GM19023 (cell line): Measurements from ENCODE around the gene COLGALT1.
"Not testable (repeated sequence)": the region's sequence is repeated elsewhere in the genome, so short reads cannot be mapped to it uniquely, and the experiment has no call there.

Experiments used
- ATAC-seq: cut with Tn5 transposase; IDR thresholded peaks from one replicate; pipeline ENCODE4 v1.9.1; 2021; ENCODE audit warnings: mild to moderate bottlenecking, moderate library complexity; ENCODE audit not compliant: unreplicated experiment

Gene COLGALT1

GRCh38 chr19:17556995-17557394 lies 1.5 kb downstream of the COLGALT1 start:
- ATAC-seq, result no peak

- no peak for ATAC-seq
These were observed 2.0 kb downstream of the COLGALT1 start for GRCh38 chr19:17557466-17557865.

- ATAC-seq, result no peak
These were observed 4.8 kb downstream of the COLGALT1 start for GRCh38 chr19:17560205-17560595.

- no peak for ATAC-seq
These were observed 6.6 kb downstream of the COLGALT1 start for GRCh38 chr19:17562097-17562496.

DNA sequence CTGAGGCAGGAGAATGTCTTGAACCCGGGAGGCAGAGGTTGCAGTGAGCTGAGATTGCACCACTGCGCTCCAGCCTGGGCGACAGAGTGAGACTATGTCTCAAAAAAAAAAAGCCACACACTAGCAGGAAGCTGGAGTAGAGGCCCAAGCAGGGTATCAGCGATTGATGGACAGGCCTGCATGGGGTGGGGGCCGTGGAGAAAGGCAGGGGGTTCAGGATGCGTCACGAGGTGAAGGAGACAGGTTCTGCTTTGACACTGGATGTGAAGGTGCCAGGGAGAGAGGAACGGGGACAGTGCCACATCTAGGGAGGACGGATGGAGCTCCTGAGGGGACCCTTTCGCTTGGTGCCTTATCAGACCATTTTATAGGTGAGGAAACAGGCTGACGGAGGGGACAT lies 7.1 kb downstream of the COLGALT1 start:
- ATAC-seq, result no peak

DNA sequence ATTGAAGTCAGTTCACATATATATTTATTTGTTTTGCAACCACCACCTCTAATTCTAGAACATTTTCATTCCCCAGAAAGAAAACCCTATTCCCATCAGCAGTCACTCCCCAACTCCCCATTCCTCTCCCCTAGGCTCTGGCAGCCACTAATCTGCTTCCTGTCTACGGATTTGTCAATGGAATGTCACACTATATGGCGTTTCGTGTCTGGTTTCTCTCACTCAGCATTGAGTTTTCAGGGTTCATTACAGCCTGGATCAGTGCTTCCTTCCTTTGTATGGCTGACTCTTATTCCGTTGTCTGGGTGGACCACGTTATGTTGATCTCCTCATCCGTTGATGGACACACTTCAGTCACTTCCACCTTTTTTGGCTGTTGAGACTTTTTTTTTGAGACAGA lies 9.3 kb downstream of the COLGALT1 start:
- ATAC-seq, result no peak

GRCh38 chr19:17565611-17566010 lies 10.2 kb downstream of the COLGALT1 start:
- no peak for ATAC-seq

- ATAC-seq, result no peak
These were observed 12.5 kb downstream of the COLGALT1 start for GRCh38 chr19:17567940-17568339.

DNA sequence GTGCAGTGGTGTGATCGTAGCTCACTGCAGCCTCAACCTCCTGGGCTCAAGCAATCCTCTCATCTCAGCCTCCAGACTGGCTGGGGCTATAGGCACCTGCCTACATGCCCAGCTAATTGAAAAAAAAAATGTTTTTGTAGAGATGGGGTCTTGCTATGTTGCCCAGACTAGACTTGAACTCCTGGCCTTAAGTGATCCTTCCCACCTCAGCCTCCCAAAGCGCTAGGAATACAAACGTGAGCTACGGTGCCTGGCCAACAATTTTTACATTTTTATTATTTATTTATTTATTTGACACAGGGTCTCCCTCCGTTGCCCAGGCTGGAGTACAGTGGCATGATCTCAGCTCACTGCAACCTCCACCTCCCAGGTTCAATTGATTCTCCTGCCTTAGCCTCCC lies 14.8 kb downstream of the COLGALT1 start:
- ATAC-seq, result not testable (repeated sequence)

- no peak for ATAC-seq
These were observed 15.3 kb downstream of the COLGALT1 start for GRCh38 chr19:17570791-17571190.

GRCh38 chr19:17572638-17573037 lies 17.2 kb downstream of the COLGALT1 start:
- ATAC-seq, result no peak

GRCh38 chr19:17575871-17576757 lies 20.7 kb downstream of the COLGALT1 start:
- no peak for ATAC-seq

DNA sequence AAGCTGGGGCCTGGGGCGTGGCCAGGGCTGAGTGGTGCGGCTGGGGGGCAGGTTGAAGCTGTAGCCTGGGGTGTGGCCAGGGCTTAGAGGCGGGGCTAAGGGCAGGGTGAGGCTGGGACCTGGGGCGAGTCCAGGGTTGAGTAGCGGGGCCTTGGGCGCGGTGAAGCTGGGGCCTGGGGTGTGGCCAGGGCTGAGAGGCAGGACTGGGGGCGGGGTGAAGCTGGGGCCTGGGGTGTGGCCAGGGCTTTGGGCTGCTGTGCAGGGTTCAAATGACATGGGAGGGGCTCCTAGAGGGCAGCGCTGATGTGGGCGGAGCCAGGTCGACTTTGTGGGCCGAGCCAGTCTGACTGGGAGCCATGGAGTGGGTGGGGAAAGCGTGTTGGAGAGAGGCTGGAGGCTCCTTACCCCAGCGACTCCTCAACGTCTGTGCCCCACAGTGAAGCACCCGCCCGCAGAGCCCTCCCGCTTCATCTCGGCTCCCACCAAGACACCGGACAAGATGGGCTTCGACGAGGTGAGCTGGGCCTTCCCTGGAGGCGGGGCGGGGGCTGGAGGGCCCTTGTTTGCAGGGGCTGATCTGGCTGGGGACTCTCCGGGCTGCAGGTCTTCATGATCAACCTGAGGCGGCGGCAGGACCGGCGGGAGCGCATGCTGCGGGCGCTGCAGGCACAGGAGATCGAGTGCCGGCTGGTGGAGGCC lies 21.5 kb downstream of the COLGALT1 start:
- ATAC-seq, result no peak

DNA sequence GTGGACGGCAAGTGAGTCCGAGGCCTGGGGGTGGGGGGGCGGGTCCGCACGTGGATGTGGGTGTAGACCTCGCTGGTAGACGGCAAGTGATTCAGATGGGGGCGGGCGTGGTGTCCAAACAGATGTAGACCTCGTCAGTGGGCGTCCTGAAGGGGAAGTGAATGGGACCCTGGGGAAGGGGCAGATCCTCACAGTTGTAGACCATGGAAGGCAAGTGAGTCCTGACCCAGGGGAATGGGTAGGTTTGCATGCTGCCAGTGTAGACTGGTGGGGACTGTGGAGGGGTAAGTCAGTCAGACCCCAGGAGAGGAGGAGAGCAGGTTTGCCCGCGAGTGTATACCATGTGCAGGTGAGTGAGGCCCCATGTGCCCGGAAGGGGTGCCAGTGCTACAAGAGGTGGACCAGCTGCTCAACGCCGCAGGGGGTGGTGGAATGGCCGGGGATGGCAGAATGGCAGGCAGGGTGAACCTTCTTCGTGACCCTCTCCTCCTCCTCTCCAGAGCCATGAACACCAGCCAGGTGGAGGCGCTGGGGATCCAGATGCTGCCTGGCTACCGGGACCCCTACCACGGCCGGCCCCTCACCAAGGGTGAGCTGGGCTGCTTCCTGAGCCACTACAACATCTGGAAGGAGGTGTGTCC lies 22.1 kb downstream of the COLGALT1 start:
- ATAC-seq, result no peak

DNA sequence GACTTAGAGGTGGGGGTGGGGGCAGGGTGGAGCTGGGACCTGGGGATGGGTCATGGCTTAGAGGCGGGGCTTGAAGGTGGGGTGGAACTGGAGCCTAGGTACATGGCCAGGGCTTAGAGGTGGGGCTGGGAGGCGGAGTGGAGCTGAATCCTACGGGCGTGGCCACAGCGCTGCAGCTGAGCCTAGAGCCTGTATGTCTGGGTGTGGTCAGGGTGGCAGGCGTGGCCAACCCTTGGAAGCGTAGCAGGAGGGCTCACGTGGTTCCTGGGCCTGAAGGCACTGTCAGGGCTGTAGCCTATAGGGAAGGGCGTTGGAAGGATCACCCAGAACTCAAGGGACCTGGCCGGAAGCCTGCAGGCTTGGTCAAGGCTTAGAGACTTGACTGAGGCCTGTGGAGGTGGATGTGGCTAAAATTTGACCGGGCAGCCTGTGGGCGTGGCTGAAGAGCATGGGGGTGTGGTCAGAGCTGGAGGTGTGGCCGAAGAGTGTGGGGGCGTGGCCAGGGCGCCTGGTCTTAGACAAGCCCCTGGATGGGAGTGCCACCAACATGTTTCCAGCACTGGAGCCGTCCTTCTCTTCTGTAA lies 24.3 kb downstream of the COLGALT1 start:
- no peak for ATAC-seq

DNA sequence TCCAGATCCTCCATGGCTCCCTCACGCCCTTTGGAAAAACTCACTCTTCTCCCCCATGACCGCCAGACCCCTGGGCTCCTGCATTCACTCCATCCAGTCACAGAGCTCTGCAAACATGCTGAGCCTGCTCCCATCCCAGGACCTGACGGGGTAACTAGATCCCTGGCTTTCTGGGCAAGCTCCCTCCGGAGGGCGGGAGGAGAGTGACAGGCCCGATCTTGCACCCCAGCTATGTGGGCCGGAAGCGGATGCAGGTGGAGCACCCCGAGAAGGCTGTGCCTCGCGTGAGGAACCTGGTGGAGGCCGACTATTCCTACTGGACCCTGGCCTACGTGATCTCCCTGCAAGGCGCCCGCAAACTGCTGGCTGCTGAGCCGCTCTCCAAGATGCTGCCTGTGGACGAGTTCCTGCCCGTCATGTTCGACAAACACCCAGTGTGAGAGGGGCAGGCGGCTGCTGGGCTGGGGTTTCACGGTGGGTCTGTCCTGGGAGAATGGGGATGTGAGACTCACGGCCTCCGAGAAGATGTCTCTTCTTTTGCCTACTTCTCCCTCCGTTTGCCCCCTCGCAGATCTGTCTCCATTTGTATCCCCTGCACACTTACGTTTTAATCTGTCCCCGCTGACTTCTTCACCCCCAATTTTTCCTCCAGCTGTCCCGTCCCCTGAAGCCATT lies 25.2 kb downstream of the COLGALT1 start:
- no peak for ATAC-seq

- no peak for ATAC-seq
These were observed 25.9 kb downstream of the COLGALT1 start for GRCh38 chr19:17581211-17581874.

- no peak for ATAC-seq
These were observed 27.2 kb downstream of the COLGALT1 start for GRCh38 chr19:17582613-17583012.

- ATAC-seq, result no peak
These were observed 28.7 kb downstream of the COLGALT1 start for GRCh38 chr19:17584132-17584531.

DNA sequence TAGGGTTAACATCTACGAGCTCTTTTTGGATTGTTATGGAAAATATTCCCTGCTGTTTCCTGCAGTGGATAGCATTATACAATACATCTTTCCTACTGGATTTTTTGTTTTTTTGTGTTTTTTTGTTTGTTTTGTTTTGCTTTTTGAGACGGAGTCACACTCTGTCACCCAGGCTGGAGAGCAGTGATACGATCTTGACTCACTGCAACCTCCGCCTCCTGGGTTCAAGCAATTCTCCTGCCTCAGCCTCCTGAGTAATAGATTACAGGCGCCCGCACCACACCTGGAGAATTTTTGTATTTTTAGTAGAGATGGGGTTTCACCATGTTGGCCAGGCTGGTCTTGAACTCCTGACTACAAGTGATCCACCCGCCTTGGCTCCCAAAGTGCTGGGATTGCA lies 29.9 kb downstream of the COLGALT1 start:
- ATAC-seq, result not testable (repeated sequence)
